Fibroblast of pulmonary artery (primary cell): ENCODE data around the gene GABRB1.

Source experiments
- DNase-seq: peaks from one replicate; pipeline ENCODE4 v3.0.0-alpha.2; 2010; ENCODE audit warnings: low read depth
- H3K4me3 ChIP-seq: replicated peaks from 2 replicates; pipeline ENCODE4 v1.5.1; 2011; ENCODE audit warnings: low read depth, mild to moderate bottlenecking, control low read depth, low read length, moderate library complexity
- CTCF ChIP-seq: IDR thresholded peaks from 2 replicates; pipeline ENCODE4 v1.5.1; 2011; ENCODE audit warnings: mild to moderate bottlenecking, control low read depth, low read length, inconsistent platforms; ENCODE audit errors: missing control alignments

Gene GABRB1

DNA sequence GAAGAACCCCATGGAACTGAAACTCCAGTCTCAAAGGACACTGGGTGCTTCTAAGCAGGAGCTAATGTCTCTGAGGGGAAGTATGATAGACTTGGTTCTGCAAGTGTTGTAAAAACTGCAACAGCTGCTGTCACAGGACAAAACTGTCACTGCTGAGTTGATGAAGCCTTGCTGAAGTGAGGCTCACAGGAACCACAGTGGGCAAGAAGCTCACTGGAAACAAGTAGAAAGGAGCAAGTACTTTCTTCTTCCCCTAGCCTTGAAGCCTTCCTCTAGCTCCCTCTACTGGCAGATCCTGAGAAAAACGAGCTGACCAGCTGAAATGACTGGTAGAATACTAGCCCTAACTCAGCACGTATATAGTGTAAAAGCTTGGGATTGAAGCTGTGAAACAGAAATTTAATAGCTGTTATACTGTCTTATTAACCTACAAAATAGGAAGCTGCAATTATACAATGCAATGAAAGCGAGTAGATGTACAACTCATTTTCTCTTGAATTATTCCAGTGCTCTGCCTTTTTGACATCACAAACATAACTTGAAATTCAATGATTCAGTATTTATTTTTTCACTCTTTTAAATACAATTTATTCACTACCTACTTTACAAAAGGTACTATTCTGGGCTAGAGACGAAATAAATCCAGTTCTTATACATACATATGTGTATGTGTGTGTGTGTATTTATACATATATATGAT is 91.4 kb downstream of the GABRB1 start:
- DNase-seq: peak; percentile 85
- TF ChIP-seq CTCF: peak; percentile 98
- H3K4me3 ChIP-seq: no peak overlapping the region

- DNase-seq: no peak
- no peak for TF ChIP-seq CTCF
- H3K4me3 ChIP-seq: no peak overlapping the region
Measured at GRCh38 chr4:47128991-47129390, 97.6 kb downstream of the GABRB1 start.

GRCh38 chr4:47135210-47135609 is 103.8 kb downstream of the GABRB1 start:
- H3K4me3 ChIP-seq: no peak overlapping the region
- DNase-seq: no peak
- no peak for TF ChIP-seq CTCF

GRCh38 chr4:47143261-47143660 is 111.9 kb downstream of the GABRB1 start:
- H3K4me3 ChIP-seq: no peak overlapping the region
- DNase-seq: peak; percentile 13
- TF ChIP-seq CTCF: no peak

DNA sequence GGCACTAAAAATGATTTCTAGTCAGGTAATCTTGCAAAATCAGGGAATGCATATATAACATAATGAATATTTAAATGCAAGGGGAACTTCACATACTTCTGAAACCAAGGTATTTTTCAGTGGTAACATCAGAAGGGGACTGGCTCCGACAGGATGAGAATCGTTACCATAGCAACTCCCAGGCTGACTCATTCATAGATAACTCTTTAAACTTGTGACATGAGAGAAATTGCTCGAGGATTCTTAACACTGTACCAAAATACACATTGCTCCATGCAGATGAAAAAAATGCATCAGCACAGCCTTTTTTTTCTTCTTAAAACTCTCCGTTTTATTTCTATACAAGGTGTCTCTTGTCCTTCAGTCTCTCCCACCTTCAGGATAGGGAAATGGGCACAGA is 114.3 kb downstream of the GABRB1 start:
- TF ChIP-seq CTCF: no peak

DNA sequence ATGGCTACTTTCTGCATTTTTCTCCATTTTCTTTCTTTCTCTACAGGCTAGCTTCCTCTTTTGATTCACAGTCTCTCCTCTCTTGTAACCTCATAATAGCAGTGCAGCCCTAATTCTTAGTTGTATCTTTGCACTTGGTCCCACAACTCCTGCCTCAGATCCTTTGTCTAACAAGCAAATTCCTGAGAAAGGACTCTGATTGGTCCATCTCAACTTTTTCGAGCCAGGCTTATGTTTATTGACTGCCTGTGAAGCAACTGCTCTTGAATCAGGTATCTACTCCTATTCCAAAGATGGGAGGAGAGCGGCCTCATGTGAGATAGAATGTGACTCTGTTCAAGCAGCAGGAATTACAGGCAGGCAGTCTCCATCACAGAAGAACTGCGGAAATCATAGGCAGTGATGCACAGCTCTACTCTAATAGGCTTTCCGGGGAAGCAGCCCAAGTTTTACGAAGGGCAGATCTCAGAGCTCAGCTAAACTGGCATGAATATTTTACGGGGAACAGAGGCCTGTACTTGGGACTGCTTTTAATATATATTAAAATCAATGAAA is 123.5 kb downstream of the GABRB1 start:
- no peak for TF ChIP-seq CTCF
- DNase-seq: no peak
- no peak overlapping the region for H3K4me3 ChIP-seq

More for the DNA sequence above, 114.3 kb downstream of the GABRB1 start:
- H3K4me3 ChIP-seq: no peak overlapping the region
- DNase-seq: peak; percentile 80

DNA sequence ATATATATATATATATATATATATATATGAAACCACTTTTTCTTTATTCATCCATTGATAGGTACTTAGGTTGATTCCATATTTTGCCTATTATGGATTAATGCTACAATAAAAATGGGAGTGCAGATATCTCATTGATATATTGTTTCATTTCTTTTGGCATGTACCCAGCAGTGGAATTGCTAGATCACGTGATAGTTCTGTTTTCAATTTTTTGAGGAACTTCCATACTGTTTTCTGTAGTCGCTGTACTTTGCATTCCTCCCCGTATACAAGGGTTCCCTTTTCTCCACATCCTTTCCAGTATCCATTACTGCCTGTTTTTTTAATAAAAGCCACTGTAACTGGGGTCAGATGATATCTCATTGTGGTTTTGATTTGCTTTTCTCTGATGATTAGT is 124.6 kb downstream of the GABRB1 start:
- no peak for DNase-seq
- H3K4me3 ChIP-seq: no peak overlapping the region
- no peak for TF ChIP-seq CTCF
